LoVo (cell line): ENCODE measurements around the gene NEK10.
"Not testable (repeated sequence)": the region's sequence is repeated elsewhere in the genome, so short reads cannot be mapped to it uniquely, and the experiment has no call there.

ENCODE experiments used
- DNase-seq: peaks from one replicate; pipeline ENCODE4 v3.0.0-alpha.2; 2016; ENCODE audit warnings: low spot score

NEK10 gene, protein sequence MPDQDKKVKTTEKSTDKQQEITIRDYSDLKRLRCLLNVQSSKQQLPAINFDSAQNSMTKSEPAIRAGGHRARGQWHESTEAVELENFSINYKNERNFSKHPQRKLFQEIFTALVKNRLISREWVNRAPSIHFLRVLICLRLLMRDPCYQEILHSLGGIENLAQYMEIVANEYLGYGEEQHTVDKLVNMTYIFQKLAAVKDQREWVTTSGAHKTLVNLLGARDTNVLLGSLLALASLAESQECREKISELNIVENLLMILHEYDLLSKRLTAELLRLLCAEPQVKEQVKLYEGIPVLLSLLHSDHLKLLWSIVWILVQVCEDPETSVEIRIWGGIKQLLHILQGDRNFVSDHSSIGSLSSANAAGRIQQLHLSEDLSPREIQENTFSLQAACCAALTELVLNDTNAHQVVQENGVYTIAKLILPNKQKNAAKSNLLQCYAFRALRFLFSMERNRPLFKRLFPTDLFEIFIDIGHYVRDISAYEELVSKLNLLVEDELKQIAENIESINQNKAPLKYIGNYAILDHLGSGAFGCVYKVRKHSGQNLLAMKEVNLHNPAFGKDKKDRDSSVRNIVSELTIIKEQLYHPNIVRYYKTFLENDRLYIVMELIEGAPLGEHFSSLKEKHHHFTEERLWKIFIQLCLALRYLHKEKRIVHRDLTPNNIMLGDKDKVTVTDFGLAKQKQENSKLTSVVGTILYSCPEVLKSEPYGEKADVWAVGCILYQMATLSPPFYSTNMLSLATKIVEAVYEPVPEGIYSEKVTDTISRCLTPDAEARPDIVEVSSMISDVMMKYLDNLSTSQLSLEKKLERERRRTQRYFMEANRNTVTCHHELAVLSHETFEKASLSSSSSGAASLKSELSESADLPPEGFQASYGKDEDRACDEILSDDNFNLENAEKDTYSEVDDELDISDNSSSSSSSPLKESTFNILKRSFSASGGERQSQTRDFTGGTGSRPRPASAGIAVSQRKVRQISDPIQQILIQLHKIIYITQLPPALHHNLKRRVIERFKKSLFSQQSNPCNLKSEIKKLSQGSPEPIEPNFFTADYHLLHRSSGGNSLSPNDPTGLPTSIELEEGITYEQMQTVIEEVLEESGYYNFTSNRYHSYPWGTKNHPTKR

DNA sequence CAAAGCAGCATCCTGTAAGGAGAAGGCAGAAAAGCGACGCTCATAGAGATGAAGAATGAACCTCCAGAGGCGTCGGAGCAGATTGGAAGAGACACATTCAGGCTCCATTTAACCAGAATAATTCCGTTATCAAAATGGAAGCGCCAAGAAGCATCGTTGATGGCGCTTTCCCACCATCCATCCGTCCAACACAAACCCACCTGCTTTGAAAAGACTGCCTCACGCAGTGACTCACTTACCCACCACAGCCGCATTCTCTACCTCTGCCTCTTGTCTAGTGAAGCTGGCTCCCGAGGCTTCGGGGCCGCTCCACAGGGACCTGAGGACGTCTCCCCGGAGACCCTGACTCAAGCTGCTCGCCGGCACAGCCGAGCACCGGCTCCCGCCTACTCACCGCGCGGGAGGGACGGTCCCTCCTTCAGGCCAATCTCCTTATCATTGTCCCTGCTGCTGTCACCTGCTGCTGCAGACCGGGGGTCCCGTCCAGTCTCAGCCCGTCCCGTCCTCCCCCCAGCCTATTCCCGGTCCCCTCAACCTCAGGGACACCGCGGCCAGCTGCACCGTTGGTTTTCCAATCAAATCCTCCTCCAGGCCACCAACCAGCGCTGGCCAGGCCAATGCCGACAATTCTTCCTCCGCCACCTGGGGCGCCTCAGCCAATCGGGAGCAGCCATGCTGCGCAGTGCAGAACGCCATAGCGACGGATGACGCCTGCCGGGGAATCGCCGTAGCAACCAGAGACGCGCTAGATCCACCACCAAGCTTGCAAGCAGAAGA lies at the start of gene NEK10:
NEK10 (minus strand) TSS at position 553 of the 777 bp plus-strand sequence. CDS start 16,501 bp downstream, outside the sequence.
- DNase-seq: peak; percentile 91

DNA sequence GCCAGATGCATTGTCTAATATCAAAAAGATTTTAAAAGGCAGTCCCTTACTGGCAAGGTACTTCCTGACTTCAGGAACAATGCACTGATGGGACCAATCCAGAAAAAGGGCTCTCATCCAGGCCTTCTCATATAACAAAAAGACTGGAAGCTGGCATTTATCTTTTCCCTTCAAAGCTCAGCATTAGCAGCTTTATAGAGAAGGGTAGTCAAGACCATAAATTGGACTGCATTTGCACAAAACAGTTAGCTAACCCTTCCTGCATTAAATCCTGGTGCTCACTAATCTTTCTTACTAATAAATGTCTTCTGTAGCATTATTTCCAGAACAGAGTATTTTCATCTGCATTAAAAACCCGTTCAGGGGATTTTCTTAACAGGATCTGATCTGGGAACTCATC lies 46.0 kb upstream of the NEK10 start:
- no peak for DNase-seq

GRCh38 chr3:27392950-27393679 lies 23.9 kb upstream of the NEK10 start:
- DNase-seq: no peak

DNA sequence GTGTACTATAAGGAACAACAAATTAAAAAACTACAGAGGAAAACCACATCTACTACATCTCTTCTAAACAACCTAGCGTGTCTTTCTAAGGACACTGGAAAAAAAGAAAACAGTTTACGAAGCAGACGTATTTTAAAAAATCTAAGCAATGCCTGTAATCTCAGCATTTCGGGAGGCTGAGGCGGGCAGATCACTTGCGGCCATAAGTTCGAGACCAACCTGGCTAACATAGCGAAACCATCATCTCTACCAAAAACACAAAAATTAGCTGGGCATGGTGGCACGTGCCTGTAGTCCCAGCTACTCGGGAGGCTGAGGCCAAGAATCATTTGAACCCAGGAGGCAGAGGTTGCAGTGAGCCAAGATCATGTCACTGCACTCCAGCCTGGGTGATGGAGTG lies 23.2 kb upstream of the NEK10 start:
- DNase-seq: not testable (repeated sequence)

DNA sequence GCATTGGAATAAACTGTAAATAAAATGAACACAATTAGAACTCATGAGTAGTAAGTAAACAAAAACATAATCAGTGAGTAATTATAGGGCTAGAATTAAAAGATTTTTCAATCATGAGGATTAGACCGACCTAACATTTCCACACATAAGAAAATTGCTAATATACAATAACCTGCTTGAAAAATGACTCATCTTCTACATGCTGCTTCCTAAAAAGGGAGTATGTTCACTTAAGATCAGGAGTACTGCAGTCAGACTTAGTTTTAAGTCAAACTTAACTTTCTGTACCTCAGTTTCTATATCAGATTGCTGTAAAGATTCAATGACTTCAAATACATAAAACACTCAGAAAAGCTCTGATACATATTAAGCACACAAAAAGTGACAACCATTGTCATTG lies 22.6 kb upstream of the NEK10 start:
- no peak for DNase-seq

GRCh38 chr3:27387625-27388024 lies 18.4 kb upstream of the NEK10 start:
- DNase-seq: no peak

GRCh38 chr3:27385504-27385903 lies 16.3 kb upstream of the NEK10 start:
- no peak for DNase-seq

DNA sequence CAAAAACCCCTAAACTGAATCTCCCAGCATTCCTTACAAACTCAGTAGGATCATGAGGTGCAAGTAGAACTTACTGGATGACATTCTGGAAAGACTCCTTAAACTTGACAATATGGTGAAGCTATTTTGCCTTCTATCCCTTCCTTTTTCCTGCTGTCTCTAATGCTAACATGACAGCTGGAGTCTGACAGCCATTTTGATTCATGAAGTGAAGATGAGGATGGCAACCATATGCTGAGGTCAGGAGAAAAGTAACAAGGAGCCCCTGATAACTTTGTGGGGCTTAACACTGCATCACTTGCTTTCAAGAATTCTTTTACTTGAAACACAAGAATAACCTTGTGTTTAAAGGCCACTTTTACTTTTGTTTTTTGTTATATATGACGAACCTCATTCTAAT lies 15.0 kb upstream of the NEK10 start:
- no peak for DNase-seq

GRCh38 chr3:27380433-27381357 lies 11.5 kb upstream of the NEK10 start:
- no peak for DNase-seq

- no peak for DNase-seq
Measured at GRCh38 chr3:27378331-27378730, 9.1 kb upstream of the NEK10 start.

- no peak for DNase-seq
Measured at GRCh38 chr3:27376109-27376772, 7.1 kb upstream of the NEK10 start.

DNA sequence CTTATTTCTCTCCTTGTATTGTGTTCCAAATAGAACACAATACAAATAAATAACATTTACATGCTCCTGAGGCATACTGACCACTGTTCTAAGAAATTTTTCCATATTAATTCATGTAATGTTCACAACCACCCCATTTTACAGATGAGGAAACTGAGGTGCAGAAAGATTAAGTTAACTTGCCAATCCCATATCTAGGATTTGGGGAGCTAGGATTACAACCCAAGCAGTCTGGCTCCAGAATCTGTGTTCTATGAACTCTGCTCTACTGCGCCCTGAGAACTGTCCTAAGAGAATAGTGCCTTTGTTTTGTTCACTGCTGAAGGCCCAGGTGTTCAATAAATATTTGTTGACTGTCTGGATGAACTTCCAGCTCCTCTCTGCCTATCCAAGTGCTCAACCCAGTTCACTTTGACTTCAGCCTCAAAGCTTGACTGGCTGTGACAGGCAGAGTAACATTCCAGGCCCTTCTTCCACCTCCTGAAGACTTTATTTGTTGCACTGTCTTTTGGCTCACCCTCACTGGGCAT lies 3.1 kb downstream of the NEK10 start:
- no peak for DNase-seq

DNA sequence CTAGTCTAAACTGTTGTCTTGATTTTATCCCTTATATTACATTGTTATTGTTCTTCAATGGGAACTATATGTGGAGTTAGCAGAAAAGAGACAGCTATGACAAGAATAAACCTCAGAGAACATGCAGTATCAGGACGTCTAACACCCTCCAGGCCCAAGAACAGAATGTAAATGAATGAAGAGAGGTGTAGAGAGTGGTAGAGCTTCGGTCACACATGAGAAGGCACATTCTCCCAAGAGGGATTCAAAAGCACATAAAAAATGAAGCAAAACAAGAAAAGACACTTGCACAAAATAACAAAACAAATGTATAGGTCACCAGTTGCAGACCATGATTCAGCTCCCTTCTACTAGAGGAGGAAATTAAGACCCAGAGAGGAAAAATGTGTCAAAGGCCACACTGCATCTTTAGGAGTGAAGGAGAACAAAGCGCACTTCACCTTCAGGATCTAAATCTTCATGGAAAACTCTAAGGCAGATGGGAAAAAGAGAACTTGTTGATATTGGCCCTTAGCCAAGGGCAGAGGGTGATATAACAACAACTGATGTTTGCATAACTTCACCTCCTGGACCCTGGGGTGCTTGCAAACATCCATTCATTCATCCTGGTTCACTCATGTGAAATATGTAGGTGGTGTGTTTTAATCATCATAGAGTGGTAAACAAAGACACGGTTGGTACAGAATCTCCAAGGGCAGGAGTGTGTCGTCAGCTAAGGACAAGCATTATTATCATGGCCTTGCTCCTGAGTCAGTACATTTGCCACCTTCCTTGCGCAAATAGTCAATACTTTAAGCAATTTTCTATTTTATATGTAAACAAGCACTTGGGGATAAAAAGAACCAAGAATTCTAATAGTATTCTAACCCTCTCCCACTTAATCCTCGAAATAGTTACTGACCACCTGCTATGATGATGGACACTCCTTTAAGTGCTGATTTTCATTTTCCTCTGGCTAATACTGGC lies 8.8 kb downstream of the NEK10 start:
- DNase-seq: peak; percentile 47

DNA sequence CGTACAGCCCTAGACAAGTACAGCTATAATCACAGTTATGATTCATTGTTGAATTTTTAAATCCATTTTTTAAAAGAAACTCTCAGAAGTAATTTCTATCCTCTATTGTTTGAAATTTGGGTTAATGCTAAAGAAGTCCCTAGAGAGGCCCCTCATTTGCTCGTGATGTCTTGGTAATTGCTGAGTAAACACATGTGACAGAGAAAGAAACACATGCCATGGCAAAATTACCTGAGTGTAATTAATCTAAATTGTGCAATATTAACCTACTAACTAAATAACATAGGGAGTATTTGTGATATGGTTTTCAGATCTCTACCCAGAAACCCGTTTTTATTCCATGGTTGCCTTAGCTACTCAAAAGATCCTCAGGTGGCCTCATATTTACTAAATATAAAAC lies 10.8 kb downstream of the NEK10 start:
- no peak for DNase-seq

DNA sequence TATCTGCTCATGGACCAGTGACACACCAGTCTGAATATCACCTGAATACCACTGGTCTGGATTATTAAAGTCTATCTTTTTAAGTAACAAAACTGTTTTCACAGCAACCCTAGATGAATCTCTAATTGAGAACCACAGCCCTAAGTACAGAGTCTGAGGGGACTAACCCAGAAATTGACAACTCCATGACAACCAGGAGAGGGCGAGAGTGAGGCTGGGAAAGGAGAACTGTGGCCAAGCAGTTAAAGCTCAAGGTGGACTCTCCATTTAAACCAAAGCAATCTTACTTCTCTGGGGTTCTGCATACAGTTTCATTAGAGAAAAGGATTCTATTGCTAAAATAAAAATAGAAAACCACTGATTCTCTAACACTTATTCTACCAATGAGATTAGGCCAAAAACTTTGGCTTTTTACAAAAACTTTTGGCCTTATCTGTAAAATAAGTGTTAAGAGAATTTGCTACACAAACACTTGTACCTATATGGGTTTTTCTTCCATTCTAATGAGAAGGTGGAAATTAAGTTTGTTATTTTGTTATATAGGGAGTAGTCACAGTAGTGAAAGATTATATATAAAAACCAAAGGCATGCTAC lies 11.4 kb downstream of the NEK10 start:
- peak; percentile 50 for DNase-seq

GRCh38 chr3:27356976-27357375 lies 12.2 kb downstream of the NEK10 start:
- no peak for DNase-seq

DNA sequence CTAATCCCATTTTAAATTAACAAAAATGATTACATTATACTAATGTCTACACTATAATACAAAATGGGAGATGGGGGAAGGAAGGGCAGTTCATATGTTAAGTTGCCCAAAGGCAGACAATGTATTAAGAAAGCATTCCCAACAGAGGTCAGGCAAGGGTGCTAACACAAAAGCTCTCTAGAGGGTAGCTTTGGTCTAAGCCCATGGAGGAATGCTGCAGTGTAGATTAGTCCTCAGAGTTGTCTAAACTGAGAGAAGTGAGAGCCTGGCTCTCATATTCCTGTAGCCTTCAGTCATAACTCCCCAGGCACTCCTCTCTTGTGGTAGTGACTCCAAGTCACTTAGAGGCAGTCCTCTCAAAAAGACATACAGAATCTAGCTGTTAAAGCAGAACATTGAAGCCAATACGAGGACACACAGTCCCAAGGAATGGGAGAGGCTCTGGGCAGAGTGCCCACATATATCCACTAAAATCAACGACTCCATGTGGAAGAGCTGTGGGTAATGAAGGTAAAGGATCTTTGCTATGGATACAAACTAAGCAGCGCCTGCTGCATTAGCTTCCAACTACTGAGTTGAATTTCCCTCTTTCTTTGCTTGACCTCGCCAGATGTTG lies 14.5 kb downstream of the NEK10 start:
- DNase-seq: no peak
